Endothelial cell of umbilical vein (primary cell): ENCODE results near the gene PCGF3. TPM values are rescaled to one million over a fixed set of nuclear protein-coding genes. Genes with fewer than 3 reads are reported as not detected.
"Not testable (repeated sequence)": the region's sequence is repeated elsewhere in the genome, so short reads cannot be mapped to it uniquely, and the experiment has no call there.

Experiments used
- BruUV-seq: library from RNA; stranded (reverse); fragments of 400-500 nt; replicated peaks from 2 replicates; lab custom pipeline; 2021; lab: Mats Ljungman, UMichigan
- CTCF ChIA-PET: fragments of 300-600, 350-600 bp; sonication (Branson Sonifier 250); formaldehyde crosslinking; loops from one replicate; lab custom pipeline; 2021; ENCODE audit warnings: antibody characterized with exemption, inconsistent platforms; lab: Charles Lee
- POLR2A ChIA-PET: fragments of 300-600, 350-600 bp; sonication (Branson Sonifier 250); formaldehyde crosslinking; loops from one replicate; lab custom pipeline; 2021; ENCODE audit warnings: antibody characterized with exemption, inconsistent platforms; lab: Charles Lee
- DNase-seq: peaks from one replicate; pipeline ENCODE4 v3.0.0-alpha.2; 2011; ENCODE audit warnings: low read depth, low spot score
- FAIRE-seq: peaks from 2 replicates; lab custom pipeline; 2011; peaks lifted over from hg19 to GRCh38; lab: Jason Lieb, UNC
- H2AFZ ChIP-seq: 2 replicates; pipeline ENCODE4 v1.6.0; 2012; ENCODE audit warnings: low read depth, low read length, control low read depth, inconsistent platforms
- H3K27ac ChIP-seq: 2 replicates; pipeline ENCODE4 v1.5.1; 2011; ENCODE audit warnings: low read depth, mild to moderate bottlenecking, control low read depth, low read length, moderate library complexity; ENCODE audit not compliant: insufficient read depth
- H3K27me3 ChIP-seq, 2 experiments: 2 replicates each; pipeline versions ENCODE4 v1.6.0 to v1.6.1; 2011; ENCODE audit warnings: low read length in 2 of 2, mixed read lengths in 1 of 2; ENCODE audit not compliant: control insufficient read depth in 2 of 2, insufficient read depth in 2 of 2
- H3K36me3 ChIP-seq, 2 experiments: 2 replicates in 1 of 2; 3 replicates in 1 of 2; pipeline ENCODE4 v1.5.1; 2011; ENCODE audit warnings: low read length in 2 of 2, mild to moderate bottlenecking in 1 of 2, moderate library complexity in 1 of 2; ENCODE audit not compliant: control insufficient read depth in 2 of 2, insufficient read depth in 2 of 2; ENCODE audit errors: extremely low read depth in 1 of 2
- H3K4me1 ChIP-seq: 3 replicates; pipeline ENCODE4 v1.5.1; 2011; ENCODE audit warnings: mild to moderate bottlenecking, low read length; ENCODE audit not compliant: control insufficient read depth, insufficient read depth; ENCODE audit errors: extremely low read depth
- H3K4me2 ChIP-seq: 2 replicates; pipeline ENCODE4 v1.6.1; 2011; ENCODE audit warnings: low read length, control low read depth, mixed read lengths; ENCODE audit not compliant: insufficient read depth
- H3K4me3 ChIP-seq, 3 experiments: fragments of 200-600 bp in 1 of 3; sonication (generic), shearing (Covaris generic) in 1 of 3; replicated peaks in 1 of 3; 2 replicates each; pipeline ENCODE4 v1.5.1; 2011 to 2016; ENCODE audit warnings: control low read depth in 3 of 3, low read length in 3 of 3, mild to moderate bottlenecking in 2 of 3, inconsistent platforms in 1 of 3, low read depth in 1 of 3, moderate library complexity in 1 of 3; ENCODE audit not compliant: insufficient read depth in 1 of 3
- H3K79me2 ChIP-seq: 2 replicates; pipeline ENCODE4 v1.6.0; 2012; ENCODE audit warnings: low read length, inconsistent platforms; ENCODE audit not compliant: control insufficient read depth, insufficient read depth
- H3K9ac ChIP-seq: replicated peaks from 2 replicates; pipeline ENCODE3; 2011; ENCODE audit warnings: low read length, control low read depth; ENCODE audit not compliant: insufficient read depth; ENCODE audit errors: extremely low read depth
- H3K9me1 ChIP-seq: replicated peaks from 3 replicates; pipeline ENCODE4 v1.6.0; 2011; ENCODE audit warnings: mild to moderate bottlenecking, low read length; ENCODE audit not compliant: control insufficient read depth, insufficient read depth; ENCODE audit errors: extremely low read depth
- H3K9me3 ChIP-seq: replicated peaks from 2 replicates; pipeline ENCODE4 v1.5.1; 2012; ENCODE audit warnings: low read length, inconsistent platforms; ENCODE audit not compliant: control insufficient read depth, insufficient read depth
- H4K20me1 ChIP-seq: replicated peaks from 2 replicates; pipeline ENCODE3; 2011; ENCODE audit warnings: mild to moderate bottlenecking, low read length; ENCODE audit not compliant: control insufficient read depth, insufficient read depth; ENCODE audit errors: extremely low read depth
- EZH2 ChIP-seq: IDR thresholded peaks from 2 replicates; pipeline ENCODE4 v1.6.1; 2012; ENCODE audit warnings: borderline replicate concordance, low read depth, mild to moderate bottlenecking, moderate library complexity, low read length, inconsistent platforms; ENCODE audit not compliant: severe bottlenecking
- FOS ChIP-seq: IDR thresholded peaks from 2 replicates; pipeline ENCODE4 v1.6.1; 2011; ENCODE audit warnings: mild to moderate bottlenecking, low read length, moderate library complexity, borderline replicate concordance; ENCODE audit not compliant: insufficient read depth
- POLR2AphosphoS5 ChIP-seq: IDR thresholded peaks from 2 replicates; pipeline ENCODE4 v1.6.1; 2012; ENCODE audit warnings: low read depth, mild to moderate bottlenecking, control low read depth, low read length, moderate library complexity; ENCODE audit not compliant: insufficient read depth
- dilution Hi-C: fragments of 300-500 bp; cut with MboI; formaldehyde crosslinking; loops from one replicate; pipeline ENCODE4 v1.15.0; 2019; ENCODE audit warnings: low sequenced_read_pairs; ENCODE audit not compliant: extremely low pct_ligation_motif_present
- intact Hi-C: fragments of 100-400 bp; cut with micrococcal nuclease; formaldehyde crosslinking; loops from one replicate; pipeline ENCODE4 v1.10.0; 2022
- polyA plus RNA-seq, 4 experiments: library from polyadenylated mRNA; depleted of rRNA in 3 of 4; stranded (reverse) in 3 of 4; unstranded in 1 of 4; fragments of >200 nt; gene quantifications; 2 replicates each; pipeline versions ENCODE4 v1.2.1 to v1.2.3, GENCODE V29; 2011 to 2012; ENCODE audit warnings: missing spikeins in 1 of 4
- total RNA-seq: library from RNA; stranded (reverse); gene quantifications from 2 replicates; pipeline ENCODE4 v1.2.3, GENCODE V29; 2021

The PCGF3 gene
- total and polyA plus RNA-seq, 2 donors (not counting 3 experiments of a cell fraction or from before 2014, with no cell fraction given), result 70.2 to 91.8 TPM

DNA sequence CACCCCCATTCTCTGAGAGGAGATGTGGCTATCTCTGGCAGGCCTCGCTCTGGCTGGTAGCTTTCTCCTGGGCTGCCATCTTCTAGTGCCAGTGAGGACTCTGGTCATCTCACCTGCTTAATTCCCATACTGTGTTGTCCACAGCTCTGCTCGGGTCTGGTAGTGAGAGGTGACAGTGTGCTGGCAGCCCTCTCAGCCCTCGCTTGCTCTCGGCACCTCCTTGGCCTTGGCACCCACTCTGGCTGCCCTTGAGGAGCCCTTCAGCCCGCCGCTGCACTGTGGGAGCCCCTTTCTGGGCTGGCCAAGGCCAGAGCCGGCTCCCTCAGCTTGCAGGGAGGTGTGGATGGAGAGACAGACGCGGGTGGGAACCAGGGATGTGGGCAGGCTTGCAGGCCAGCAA lies 67.6 kb downstream of the PCGF3 start:
- Histone ChIP-seq H3K9me3 (no peaks in the 10 kb centered on the region), H3K27ac (no peak overlapping the region), H3K9me1 (no peaks in the 10 kb centered on the region), H3K79me2 (peaks cover 82% of the 10 kb centered on the region), H3K4me3 (no peak overlapping the region), H3K9ac (no peak overlapping the region), H3K4me2 (no peak overlapping the region), H4K20me1 (no peaks in the 10 kb centered on the region), H2AFZ (no peak overlapping the region), H3K4me1 (no peaks in the 10 kb centered on the region), H3K36me3 (peaks cover 20 to 32% of the 10 kb centered on the region in 2 experiments), H3K27me3 (no peaks in the 10 kb centered on the region)
- DNase-seq (no peak), FAIRE-seq (no peak)
- CTCF ChIA-PET, result no interaction called here
- TF ChIP-seq POLR2AphosphoS5, result no peak
- no peak for TF ChIP-seq EZH2
- TF ChIP-seq FOS, result no peak
- no TSS peak for BruUV-seq
- intact Hi-C loops, result no loop called here
- POLR2A ChIA-PET, result interaction anchor here (0.9 to 1.3 kb wide), 2 partner anchors 9 to 14 kb away, joined by 3 to 4 read pairs; no protein-coding TSS in a partner anchor
- dilution Hi-C loops, result no loop called here

- H3K4me3 ChIP-seq, H3K9me1 ChIP-seq, H2AFZ ChIP-seq, H3K9ac ChIP-seq, H4K20me1 ChIP-seq, CTCF ChIA-PET, H3K27me3 ChIP-seq, FAIRE-seq, H3K4me1 ChIP-seq, BruUV-seq, POLR2A ChIA-PET, H3K4me2 ChIP-seq, dilution Hi-C loops, H3K9me3 ChIP-seq, intact Hi-C loops, DNase-seq, H3K27ac ChIP-seq: not testable (repeated sequence)
- peaks cover 85% of the 10 kb centered on the region for H3K79me2 ChIP-seq
- peaks cover 19 to 31% of the 10 kb centered on the region in 2 experiments for H3K36me3 ChIP-seq
These were observed 68.9 kb downstream of the PCGF3 start for GRCh38 chr4:774419-775092.

DNA sequence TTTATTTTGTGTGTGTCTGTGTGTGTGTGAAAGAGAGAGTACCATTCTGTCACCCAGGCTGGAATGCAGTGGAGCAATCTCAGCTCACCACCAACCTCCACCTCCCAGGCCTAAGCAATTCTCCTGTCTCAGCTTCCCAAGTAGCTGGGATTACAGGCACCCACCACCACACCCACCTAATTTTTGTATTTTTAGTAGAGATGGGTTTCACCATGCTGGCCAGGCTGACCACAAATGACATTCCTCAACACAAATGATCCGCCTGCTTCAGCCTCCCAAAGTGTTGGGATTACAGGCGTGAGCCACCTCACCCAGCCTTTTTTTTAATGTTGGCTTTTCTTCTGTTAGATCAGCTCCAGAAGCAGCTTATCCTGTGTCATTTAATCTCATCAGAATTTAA lies 69.9 kb downstream of the PCGF3 start:
- POLR2A ChIA-PET, H3K4me2 ChIP-seq, H3K27me3 ChIP-seq, H2AFZ ChIP-seq, H3K9me1 ChIP-seq, intact Hi-C loops, H3K27ac ChIP-seq, H4K20me1 ChIP-seq, BruUV-seq, H3K4me3 ChIP-seq, DNase-seq, H3K9ac ChIP-seq, dilution Hi-C loops, CTCF ChIA-PET, FAIRE-seq, H3K9me3 ChIP-seq: not testable (repeated sequence)
- Histone ChIP-seq H3K36me3 (peaks cover 14 to 28% of the 10 kb centered on the region in 2 experiments), H3K79me2 (peaks cover 86% of the 10 kb centered on the region), H3K4me1 (peaks cover 10% of the 10 kb centered on the region)
